RPMI8226 (cell line): ENCODE measurements around the gene LRRN2.
"Not testable (repeated sequence)": the region's sequence is repeated elsewhere in the genome, so short reads cannot be mapped to it uniquely, and the experiment has no call there.

ENCODE experiments used
- DNase-seq: peaks from one replicate; pipeline ENCODE4 v3.0.0-alpha.2; 2015

Gene LRRN2

DNA sequence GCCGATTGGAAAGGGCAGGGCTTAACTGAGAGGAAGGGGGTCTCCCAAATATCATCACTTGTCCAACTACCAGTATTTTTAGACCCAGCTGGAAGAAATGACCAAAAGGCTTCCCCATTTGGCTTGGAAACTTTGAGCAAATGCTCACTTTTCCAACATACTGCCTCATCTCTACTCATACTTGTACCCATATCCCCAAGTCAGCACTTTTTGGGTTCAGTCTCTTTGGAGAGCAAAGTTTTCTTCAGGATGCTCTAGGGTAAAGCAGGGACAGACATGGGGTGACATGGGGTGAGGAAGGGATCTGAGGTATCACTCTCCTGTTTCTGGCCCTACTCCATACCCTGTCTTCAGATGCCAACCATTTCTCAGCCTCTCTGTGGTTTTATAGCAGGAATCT, 27.2 kb downstream of the LRRN2 start:
- DNase-seq: no peak

DNA sequence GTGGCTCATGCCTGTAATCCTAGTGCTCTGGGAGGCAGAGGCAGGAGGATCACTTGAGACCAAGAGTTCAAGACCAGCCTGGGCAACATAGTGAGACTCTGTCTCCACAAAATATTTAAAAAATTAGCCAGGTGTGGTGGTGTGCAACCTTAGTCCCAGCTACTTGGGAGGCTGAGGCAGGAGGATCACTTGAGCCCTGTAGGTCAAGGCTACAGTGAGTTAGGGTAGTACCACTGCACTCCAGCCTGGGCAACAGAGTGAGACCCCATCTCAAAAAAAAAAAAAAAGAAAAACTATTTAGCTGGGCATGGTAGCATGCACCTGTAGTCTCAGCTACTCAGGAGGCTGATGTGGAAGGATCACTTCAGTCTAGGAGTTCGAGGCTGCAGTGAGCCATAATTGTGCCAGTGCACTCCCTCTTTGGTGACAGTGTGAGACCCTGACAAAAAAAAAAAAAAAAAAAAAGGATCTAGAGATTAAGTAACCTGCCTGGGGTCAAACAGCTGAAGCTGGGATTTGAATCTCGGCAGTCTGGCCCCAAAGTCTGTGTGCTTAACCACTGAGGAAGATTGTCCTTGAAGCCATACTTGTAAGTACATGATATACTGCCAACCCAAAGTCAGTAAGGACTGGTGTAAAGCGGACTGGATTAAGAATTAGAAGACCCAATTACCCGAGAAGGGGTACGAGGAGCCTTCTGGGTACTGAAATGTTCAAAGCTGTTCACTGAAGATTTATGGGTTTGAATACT, 31.8 kb downstream of the LRRN2 start:
- DNase-seq: no peak

DNA sequence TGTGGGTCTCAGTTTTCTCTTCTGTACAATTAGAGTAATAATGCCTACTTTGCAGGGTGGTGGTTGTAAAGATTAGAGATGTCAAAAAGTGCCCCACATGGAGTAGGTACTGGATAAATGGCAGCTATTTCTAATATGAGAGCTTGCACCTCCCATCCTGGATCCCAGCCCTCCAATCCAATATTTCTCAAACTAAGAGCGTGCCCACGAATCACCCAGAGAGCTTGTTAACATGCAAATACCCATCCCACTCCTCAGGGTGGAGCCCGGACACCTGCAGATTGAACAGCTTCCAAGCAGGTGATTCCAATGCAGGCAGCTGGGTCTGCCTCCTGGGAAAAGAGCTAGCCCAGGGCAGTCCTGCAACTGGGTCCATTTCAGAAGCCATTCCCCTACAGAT, 33.0 kb downstream of the LRRN2 start:
- no peak for DNase-seq

- DNase-seq: peak; percentile 95
Measured at GRCh38 chr1:204651843-204652421, 33.6 kb downstream of the LRRN2 start.

GRCh38 chr1:204650911-204651570, 34.5 kb downstream of the LRRN2 start:
- DNase-seq: peak; percentile 75

- DNase-seq: peak; percentile 91
Measured at GRCh38 chr1:204649721-204650521, 35.6 kb downstream of the LRRN2 start.

GRCh38 chr1:204648576-204648975, 37.0 kb downstream of the LRRN2 start:
- DNase-seq: no peak

DNA sequence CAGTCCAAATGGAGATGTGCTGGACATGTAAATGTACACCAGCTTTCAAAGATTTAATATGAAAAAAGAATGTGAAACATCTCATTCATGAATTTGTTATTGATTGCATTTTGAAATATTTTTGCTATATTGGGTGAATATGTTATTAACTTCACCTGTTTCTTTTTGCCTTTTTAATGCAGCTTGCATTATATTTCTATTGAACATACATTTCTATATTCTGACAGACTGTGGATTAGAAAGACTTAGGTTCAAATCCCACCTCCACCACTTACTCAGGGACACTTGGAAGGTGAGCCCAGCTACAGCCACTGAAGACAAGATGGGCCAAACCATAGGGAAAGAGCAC, 37.8 kb downstream of the LRRN2 start:
- DNase-seq: no peak

- peak; percentile 87 for DNase-seq
Measured at GRCh38 chr1:204647114-204647804, 38.3 kb downstream of the LRRN2 start.

DNA sequence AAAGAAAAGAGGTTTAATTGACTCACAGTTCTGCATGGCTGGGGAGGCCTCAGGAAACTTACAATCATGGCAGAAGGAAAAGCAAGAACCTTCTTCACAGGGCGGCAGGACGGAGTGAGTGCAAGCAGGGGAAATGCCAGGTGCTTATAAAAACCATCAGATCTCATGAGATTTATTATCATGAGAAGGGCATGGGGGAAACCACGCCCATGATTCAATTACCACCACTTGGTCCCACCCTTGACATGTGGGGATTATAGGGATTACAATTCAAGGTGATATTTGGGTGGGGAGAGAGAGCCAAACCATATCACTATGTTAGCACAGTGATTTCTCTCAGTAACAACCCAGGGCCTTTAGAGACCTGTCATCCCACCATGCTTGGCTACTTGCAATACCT, 39.9 kb downstream of the LRRN2 start:
- no peak for DNase-seq

- DNase-seq: no peak
Measured at GRCh38 chr1:204645251-204645650, 40.3 kb downstream of the LRRN2 start.

GRCh38 chr1:204643503-204643902, 42.0 kb downstream of the LRRN2 start:
- DNase-seq: no peak

DNA sequence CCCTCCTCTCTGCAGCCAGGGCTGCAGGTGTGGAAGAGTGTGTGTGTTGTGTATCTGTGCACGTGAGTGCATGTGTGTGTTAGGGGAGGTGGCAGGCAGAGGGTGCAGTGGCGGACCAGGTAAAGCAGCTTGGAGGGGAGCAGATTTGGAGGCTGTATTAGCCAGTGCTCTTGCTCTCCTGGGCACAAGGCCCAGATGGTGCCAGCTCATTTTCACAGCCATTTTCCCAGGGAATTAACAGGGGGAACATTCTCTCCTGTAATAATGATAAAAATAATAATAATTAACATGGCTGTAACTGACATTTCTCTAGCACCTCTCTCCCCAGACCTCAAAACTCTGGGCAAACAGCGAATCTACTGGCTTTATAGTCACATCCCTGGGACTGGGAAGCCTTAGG, 43.6 kb downstream of the LRRN2 start:
- DNase-seq: no peak

- no peak for DNase-seq
Measured at GRCh38 chr1:204641455-204641854, 44.1 kb downstream of the LRRN2 start.

- DNase-seq: no peak
Measured at GRCh38 chr1:204640578-204640977, 45.0 kb downstream of the LRRN2 start.

DNA sequence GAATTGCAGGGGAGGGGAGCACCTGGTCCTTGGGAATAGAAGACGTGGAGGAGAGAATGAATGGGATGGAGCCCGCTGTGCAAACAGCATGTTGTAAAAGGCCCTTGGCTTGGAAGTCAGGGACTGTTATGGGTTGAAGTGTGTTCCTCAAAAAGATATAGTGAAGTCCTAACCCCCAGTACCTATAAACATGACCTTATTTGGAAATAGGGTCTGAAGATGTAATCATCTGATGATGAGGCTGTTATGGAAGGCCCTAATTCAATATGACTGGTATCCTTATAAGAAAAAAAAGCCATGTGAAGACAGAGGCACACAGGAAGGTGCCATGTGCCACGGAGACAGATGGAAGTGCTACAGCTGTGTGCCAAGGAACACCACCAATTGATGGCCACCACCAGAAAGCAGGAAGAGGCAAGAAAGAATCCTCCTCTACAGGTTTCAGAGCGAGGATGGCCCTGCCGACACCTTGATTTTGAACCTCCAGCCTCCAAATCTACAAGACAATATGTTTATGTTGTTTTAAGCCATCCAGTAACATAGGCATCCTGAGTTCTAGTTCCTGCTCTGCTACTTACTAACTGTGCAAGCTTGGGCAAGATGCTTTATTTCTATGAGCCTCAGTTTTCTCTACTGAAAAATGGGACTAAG, 51.2 kb downstream of the LRRN2 start:
- no peak for DNase-seq

DNA sequence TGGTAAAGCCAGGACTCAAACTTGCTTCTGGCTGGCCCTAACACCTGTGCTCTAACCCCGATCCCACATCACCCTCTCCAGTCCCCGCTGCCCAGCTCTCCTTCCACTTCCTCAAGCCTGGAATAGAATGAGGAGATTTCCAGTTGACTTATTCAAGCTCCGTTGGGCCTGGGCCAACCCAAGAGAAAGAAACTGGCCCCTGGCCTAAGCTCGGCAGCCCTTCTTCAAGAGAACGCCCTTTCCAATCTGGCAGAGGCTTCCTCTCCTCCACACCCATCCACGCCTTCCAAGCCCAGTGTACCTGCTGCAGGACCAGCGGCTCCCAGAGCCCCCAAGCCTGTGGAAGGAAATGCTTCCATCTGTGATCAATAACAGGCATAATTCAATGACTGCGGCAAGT, 51.9 kb downstream of the LRRN2 start:
- DNase-seq: no peak

GRCh38 chr1:204630132-204630905, 55.2 kb downstream of the LRRN2 start:
- no peak for DNase-seq

GRCh38 chr1:204629459-204629858, 56.1 kb downstream of the LRRN2 start:
- not testable (repeated sequence) for DNase-seq

GRCh38 chr1:204628868-204629267, 56.7 kb downstream of the LRRN2 start:
- DNase-seq: no peak

DNA sequence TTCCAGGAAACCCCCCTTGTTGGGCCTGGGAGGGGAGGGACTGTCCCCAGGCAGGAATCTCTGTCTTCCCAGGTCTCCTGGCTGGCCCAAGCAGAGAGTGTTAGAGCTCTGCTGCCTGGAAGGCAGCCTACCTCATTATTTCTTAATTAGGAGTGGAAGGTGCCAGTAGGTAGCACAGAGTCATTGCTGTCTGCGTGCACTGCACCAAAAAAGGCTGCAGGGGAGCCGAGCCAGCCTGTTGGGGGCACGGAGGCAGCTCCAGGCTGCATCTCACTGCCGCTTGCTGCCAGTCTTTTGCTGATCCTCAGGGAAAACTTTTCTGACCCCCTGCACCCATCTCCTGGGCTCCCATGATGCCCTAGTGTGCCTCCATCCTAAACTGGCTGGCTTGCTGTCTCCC, 58.1 kb downstream of the LRRN2 start:
- no peak for DNase-seq

DNA sequence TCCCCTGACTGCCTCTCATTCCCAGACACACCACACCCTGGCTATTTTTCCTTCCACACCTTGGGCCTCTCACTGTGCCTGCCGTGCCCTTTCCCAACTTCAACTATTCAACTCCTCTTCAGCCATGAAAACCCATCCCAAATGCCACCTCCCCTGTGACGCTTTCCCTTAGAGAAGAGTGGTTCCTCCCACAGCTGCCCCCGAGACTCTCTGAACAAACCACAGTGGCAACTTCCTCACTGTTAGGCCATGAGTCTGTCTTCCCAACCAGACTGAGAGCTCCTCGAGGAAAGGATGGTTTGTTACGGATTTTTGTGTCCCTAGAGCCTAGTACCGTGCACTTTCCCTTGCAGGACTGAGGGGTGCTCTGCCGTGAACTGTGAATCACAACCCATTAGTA, 59.2 kb downstream of the LRRN2 start:
- DNase-seq: no peak
